Vagina (tissue), 2 donors: ENCODE results near the gene SYNDIG1.

Experiments
- POLR2A ChIP-seq, 2 donors: fragments of 450-650 bp; IDR thresholded peaks; one replicate each; pipeline ENCODE4 v1.6.1; 2017; ENCODE audit warnings: antibody characterized with exemption in 2 of 2, mild to moderate bottlenecking in 2 of 2, moderate library complexity in 2 of 2
- POLR2AphosphoS5 ChIP-seq, 2 donors: sonication (generic); formaldehyde crosslinking; IDR thresholded peaks; one replicate each; pipeline ENCODE4 v1.9.0; 2017; ENCODE audit warnings: antibody characterized with exemption in 2 of 2, mild to moderate bottlenecking in 2 of 2, low read depth in 1 of 2; ENCODE audit not compliant: insufficient read depth in 1 of 2

- TF ChIP-seq POLR2A (IDR thresholded peaks at IDR 0.05) (no peak), POLR2AphosphoS5 (IDR thresholded peaks at IDR 0.05; ENCODE audit: insufficient read depth in 1 of 2, low read depth in 1 of 2) (no peak)
These were observed 209.1 kb downstream of the SYNDIG1 start for GRCh38 chr20:24678351-24679106.
